SK-N-SH treated with all-trans-retinoic acid at 6 μM for 48 hours (cell line): Measurements from ENCODE around the gene CPT1A.
"Not testable (repeated sequence)": the region's sequence is repeated elsewhere in the genome, so short reads cannot be mapped to it uniquely, and the experiment has no call there.

Experiments
- ATAC-seq: fragments of 200-7000 bp; cut with Tn5 transposase; 3 replicates; pipeline ENCODE4 v1.9.1; 2020; ENCODE audit warnings: mild to moderate bottlenecking, moderate library complexity
- ARNTL ChIP-seq: fragments of 450-650 bp; formaldehyde crosslinking; IDR thresholded peaks from 2 replicates; pipeline ENCODE4 v1.5.0; 2020; ENCODE audit warnings: low read depth, mild to moderate bottlenecking, moderate library complexity, borderline replicate concordance
- BACH2 ChIP-seq: fragments of 250-450 bp; sonication (Bioruptor Pico); IDR thresholded peaks from 2 replicates; pipeline ENCODE4 v1.9.0; 2021; ENCODE audit warnings: mild to moderate bottlenecking, borderline replicate concordance
- CSDC2 ChIP-seq: fragments of 250-450 bp; sonication (Bioruptor Pico); IDR thresholded peaks from 2 replicates; pipeline ENCODE4 v1.5.0; 2020; ENCODE audit warnings: mild to moderate bottlenecking, moderate library complexity
- ESRRG ChIP-seq: fragments of 250-450 bp; sonication (Bioruptor Pico); IDR thresholded peaks from 2 replicates; pipeline ENCODE4 v1.6.1; 2021; ENCODE audit warnings: mild to moderate bottlenecking
- GLIS3 ChIP-seq: fragments of 250-450 bp; sonication (Bioruptor Pico); IDR thresholded peaks from 2 replicates; pipeline ENCODE4 v1.5.0; 2020; ENCODE audit warnings: mild to moderate bottlenecking, moderate library complexity
- ISL1 ChIP-seq: fragments of 250-450 bp; sonication (Bioruptor Pico); IDR thresholded peaks from 2 replicates; pipeline ENCODE4 v2.1.2; 2022; ENCODE audit warnings: mild to moderate bottlenecking, moderate library complexity
- OSR1 ChIP-seq: fragments of 250-450 bp; sonication (Bioruptor Pico); IDR thresholded peaks from 2 replicates; pipeline ENCODE4 v1.8.0; 2022; ENCODE audit warnings: moderate library complexity, mild to moderate bottlenecking, inconsistent platforms
- PPARA ChIP-seq: fragments of 250-450 bp; sonication (Bioruptor Pico); IDR thresholded peaks from 2 replicates; pipeline ENCODE4 v1.5.0; 2020; ENCODE audit warnings: mild to moderate bottlenecking, borderline replicate concordance
- RARB ChIP-seq: fragments of 250-450 bp; sonication (Bioruptor Pico); IDR thresholded peaks from 2 replicates; pipeline ENCODE4 v1.8.0; 2021; ENCODE audit warnings: mild to moderate bottlenecking, moderate library complexity
- SNAI2 ChIP-seq: fragments of 250-450 bp; sonication (Bioruptor Pico); IDR thresholded peaks from 2 replicates; pipeline ENCODE4 v1.5.0; 2020; ENCODE audit warnings: mild to moderate bottlenecking, moderate library complexity
- TCF4 ChIP-seq: fragments of 250-450 bp; sonication (Bioruptor Pico); IDR thresholded peaks from 2 replicates; pipeline ENCODE4 v1.8.0; 2021; ENCODE audit warnings: mild to moderate bottlenecking, moderate library complexity, borderline replicate concordance
- TOX ChIP-seq: fragments of 250-450 bp; sonication (Bioruptor Pico); IDR thresholded peaks from 2 replicates; pipeline ENCODE4 v1.8.0; 2021; ENCODE audit warnings: mild to moderate bottlenecking, moderate library complexity, borderline replicate concordance
- ZC3H10 ChIP-seq: fragments of 250-450 bp; sonication (Bioruptor Pico); IDR thresholded peaks from 2 replicates; pipeline ENCODE4 v1.5.1; 2021; ENCODE audit warnings: mild to moderate bottlenecking, moderate library complexity
- ZFP3 ChIP-seq: fragments of 250-450 bp; sonication (Bioruptor Pico); IDR thresholded peaks from 2 replicates; pipeline ENCODE4 v1.5.0; 2020; ENCODE audit warnings: mild to moderate bottlenecking, moderate library complexity
- ZNF565 ChIP-seq: fragments of 450-650 bp; formaldehyde crosslinking; conservative IDR thresholded peaks from 2 replicates; pipeline ENCODE4 v1.5.0; 2020; ENCODE audit warnings: low read depth, mild to moderate bottlenecking, moderate library complexity
- ZNF70 ChIP-seq: fragments of 450-650 bp; formaldehyde crosslinking; IDR thresholded peaks from 2 replicates; pipeline ENCODE4 v1.5.0; 2020; ENCODE audit warnings: mild to moderate bottlenecking, moderate library complexity
- ZNF8 ChIP-seq: fragments of 450-650 bp; formaldehyde crosslinking; IDR thresholded peaks from 2 replicates; pipeline ENCODE4 v1.5.0; 2020; ENCODE audit warnings: mild to moderate bottlenecking, moderate library complexity
- TF ChIP-seq, protein P1 (sequence below): fragments of 250-450 bp; sonication (Bioruptor Pico); IDR thresholded peaks from 2 replicates; pipeline ENCODE4 v1.5.1; 2021; ENCODE audit warnings: mild to moderate bottlenecking, moderate library complexity
- TF ChIP-seq, protein P2 (sequence below): fragments of 250-450 bp; sonication (Bioruptor Pico); IDR thresholded peaks from 2 replicates; pipeline ENCODE4 v1.8.0; 2021; ENCODE audit warnings: low read depth, mild to moderate bottlenecking, moderate library complexity, borderline replicate concordance
- TF ChIP-seq, protein P3 (sequence below): fragments of 250-450 bp; sonication (Bioruptor Pico); IDR thresholded peaks from 2 replicates; pipeline ENCODE4 v1.8.0; 2020; ENCODE audit warnings: mild to moderate bottlenecking, moderate library complexity, borderline replicate concordance
- TF ChIP-seq, protein P4 (sequence below): fragments of 250-450 bp; sonication (Bioruptor Pico); IDR thresholded peaks from 2 replicates; pipeline ENCODE4 v1.5.1; 2020; ENCODE audit warnings: low read depth, mild to moderate bottlenecking, moderate library complexity
- TF ChIP-seq, protein P5 (sequence below): fragments of 250-450 bp; sonication (Bioruptor Pico); IDR thresholded peaks from 2 replicates; pipeline ENCODE4 v1.5.0; 2020; ENCODE audit warnings: mild to moderate bottlenecking, moderate library complexity

The CPT1A gene

DNA sequence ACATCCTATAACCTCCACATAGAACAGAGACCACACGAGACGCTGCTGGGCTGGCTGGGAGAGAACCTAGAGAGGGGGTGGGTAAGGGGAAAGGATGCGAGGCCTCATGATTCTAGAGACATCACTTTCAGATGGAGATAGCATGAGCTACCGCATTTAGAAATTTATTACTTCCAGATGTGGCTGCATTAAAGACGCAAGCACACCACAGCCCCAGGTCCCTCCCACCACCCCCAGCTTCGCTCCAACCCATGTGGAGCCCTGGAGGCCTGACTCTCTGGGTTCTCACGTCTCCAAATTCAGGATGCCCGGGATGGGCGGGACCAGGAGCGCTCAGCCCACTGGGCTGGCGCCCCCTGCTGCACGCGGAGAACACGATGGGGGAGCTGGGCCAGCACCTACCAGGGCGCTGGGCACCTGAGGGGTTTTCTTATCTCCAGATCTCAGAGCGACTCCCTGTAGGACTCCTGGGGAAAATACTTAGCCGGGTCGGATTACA is 48.3 kb upstream of the CPT1A start:
- TF ChIP-seq TCF4 (CRISPR knock-in tag) (peak; percentile 87), ZNF565 (CRISPR knock-in tag) (no peak)
- peak; percentile 91 for ATAC-seq

DNA sequence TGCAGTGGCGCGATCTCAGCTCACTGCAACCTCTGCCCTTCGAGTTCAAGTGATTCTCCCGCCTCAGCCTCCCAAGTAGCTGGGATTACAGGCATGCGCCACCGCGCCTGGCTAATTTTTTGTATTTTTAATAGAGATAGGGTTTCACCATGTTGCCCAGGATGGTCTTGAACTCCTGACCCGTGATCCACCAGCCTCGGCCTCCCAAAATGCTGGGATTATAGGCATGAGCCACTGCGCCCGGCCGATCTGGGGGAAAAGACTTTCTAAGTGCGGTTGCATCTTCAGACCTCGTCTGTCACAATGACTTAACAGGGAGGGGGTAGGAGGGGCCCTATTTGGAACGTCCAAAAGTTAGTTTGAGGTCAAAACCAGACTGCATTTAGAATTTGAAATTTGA is 43.1 kb upstream of the CPT1A start:
- ATAC-seq: not testable (repeated sequence)

DNA sequence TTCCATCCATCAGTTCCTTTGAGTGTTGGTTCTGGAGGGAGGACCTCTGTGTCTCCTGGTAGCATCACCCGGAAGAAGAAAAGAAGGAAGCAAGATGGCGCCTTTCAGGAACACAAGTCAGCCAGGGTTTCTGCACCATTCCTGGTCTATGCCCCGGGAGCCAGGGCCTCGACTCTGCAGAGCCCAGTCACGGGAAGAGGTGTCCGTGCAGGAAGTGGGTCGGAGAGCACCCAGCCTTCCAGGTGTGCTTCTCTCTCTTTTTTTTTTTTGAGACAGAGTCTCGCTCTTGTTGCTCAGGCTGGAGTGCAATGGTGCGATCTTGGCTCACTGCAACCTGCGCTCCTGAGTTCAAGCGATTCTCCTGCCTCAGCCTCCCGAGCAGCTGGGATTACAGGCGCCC is 40.7 kb upstream of the CPT1A start:
- no peak for ATAC-seq
- TF ChIP-seq, protein P1, sequence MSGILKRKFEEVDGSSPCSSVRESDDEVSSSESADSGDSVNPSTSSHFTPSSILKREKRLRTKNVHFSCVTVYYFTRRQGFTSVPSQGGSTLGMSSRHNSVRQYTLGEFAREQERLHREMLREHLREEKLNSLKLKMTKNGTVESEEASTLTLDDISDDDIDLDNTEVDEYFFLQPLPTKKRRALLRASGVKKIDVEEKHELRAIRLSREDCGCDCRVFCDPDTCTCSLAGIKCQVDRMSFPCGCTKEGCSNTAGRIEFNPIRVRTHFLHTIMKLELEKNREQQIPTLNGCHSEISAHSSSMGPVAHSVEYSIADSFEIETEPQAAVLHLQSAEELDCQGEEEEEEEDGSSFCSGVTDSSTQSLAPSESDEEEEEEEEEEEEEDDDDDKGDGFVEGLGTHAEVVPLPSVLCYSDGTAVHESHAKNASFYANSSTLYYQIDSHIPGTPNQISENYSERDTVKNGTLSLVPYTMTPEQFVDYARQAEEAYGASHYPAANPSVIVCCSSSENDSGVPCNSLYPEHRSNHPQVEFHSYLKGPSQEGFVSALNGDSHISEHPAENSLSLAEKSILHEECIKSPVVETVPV: no peak
- TF ChIP-seq RARB (no peak), ESRRG (CRISPR knock-in tag) (no peak), TOX (no peak), ARNTL (CRISPR knock-in tag) (no peak), ISL1 (no peak), GLIS3 (no peak), TCF4 (CRISPR knock-in tag) (no peak)
- TF ChIP-seq, protein P2, sequence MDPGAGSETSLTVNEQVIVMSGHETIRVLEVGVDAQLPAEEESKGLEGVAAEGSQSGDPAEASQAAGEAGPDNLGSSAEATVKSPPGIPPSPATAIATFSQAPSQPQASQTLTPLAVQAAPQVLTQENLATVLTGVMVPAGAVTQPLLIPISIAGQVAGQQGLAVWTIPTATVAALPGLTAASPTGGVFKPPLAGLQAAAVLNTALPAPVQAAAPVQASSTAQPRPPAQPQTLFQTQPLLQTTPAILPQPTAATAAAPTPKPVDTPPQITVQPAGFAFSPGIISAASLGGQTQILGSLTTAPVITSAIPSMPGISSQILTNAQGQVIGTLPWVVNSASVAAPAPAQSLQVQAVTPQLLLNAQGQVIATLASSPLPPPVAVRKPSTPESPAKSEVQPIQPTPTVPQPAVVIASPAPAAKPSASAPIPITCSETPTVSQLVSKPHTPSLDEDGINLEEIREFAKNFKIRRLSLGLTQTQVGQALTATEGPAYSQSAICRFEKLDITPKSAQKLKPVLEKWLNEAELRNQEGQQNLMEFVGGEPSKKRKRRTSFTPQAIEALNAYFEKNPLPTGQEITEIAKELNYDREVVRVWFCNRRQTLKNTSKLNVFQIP (CRISPR knock-in tag): no peak
- TF ChIP-seq, protein P3, sequence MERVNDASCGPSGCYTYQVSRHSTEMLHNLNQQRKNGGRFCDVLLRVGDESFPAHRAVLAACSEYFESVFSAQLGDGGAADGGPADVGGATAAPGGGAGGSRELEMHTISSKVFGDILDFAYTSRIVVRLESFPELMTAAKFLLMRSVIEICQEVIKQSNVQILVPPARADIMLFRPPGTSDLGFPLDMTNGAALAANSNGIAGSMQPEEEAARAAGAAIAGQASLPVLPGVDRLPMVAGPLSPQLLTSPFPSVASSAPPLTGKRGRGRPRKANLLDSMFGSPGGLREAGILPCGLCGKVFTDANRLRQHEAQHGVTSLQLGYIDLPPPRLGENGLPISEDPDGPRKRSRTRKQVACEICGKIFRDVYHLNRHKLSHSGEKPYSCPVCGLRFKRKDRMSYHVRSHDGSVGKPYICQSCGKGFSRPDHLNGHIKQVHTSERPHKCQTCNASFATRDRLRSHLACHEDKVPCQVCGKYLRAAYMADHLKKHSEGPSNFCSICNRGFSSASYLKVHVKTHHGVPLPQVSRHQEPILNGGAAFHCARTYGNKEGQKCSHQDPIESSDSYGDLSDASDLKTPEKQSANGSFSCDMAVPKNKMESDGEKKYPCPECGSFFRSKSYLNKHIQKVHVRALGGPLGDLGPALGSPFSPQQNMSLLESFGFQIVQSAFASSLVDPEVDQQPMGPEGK (CRISPR knock-in tag): no peak

DNA sequence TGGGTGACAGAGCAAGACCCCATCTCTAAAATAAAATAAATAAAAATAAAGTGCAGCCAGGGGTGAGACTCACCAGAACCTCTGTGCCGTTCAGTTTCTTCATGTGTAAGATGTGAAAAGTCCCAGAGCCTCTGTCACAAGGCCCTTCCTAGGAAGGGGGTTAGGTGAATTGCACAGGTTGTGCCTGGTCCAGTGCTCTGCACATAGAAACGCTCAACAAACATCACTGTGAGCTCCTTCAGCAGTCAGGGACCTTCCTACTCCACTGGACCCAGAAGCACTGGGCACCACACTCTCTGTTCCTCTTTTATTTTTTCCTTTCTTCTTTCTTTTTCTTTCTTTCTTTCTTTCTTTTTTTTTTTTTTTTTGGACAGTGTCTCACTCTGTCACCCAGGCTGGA is 39.6 kb upstream of the CPT1A start:
- no peak for ATAC-seq
- TF ChIP-seq PPARA (CRISPR knock-in tag): no peak
- no peak for TF ChIP-seq TOX
- TF ChIP-seq ZNF8 (CRISPR knock-in tag): no peak
- TF ChIP-seq ZC3H10: no peak
- no peak for TF ChIP-seq OSR1 (CRISPR knock-in tag)
- no peak for TF ChIP-seq ESRRG (CRISPR knock-in tag)
- TF ChIP-seq ZFP3 (CRISPR knock-in tag): no peak
- TF ChIP-seq ZNF70: no peak
- TF ChIP-seq, protein P2 (CRISPR knock-in tag): no peak
- TF ChIP-seq SNAI2 (CRISPR knock-in tag): no peak
- TF ChIP-seq ZNF565 (CRISPR knock-in tag): no peak
- TF ChIP-seq, protein P1: no peak
- TF ChIP-seq BACH2 (CRISPR knock-in tag): no peak
- TF ChIP-seq CSDC2: no peak
- TF ChIP-seq TCF4 (CRISPR knock-in tag): no peak
- TF ChIP-seq, protein P4, sequence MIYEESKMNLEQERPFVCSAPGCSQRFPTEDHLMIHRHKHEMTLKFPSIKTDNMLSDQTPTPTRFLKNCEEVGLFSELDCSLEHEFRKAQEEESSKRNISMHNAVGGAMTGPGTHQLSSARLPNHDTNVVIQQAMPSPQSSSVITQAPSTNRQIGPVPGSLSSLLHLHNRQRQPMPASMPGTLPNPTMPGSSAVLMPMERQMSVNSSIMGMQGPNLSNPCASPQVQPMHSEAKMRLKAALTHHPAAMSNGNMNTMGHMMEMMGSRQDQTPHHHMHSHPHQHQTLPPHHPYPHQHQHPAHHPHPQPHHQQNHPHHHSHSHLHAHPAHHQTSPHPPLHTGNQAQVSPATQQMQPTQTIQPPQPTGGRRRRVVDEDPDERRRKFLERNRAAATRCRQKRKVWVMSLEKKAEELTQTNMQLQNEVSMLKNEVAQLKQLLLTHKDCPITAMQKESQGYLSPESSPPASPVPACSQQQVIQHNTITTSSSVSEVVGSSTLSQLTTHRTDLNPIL (CRISPR knock-in tag): no peak
- no peak for TF ChIP-seq GLIS3
- TF ChIP-seq, protein P5, sequence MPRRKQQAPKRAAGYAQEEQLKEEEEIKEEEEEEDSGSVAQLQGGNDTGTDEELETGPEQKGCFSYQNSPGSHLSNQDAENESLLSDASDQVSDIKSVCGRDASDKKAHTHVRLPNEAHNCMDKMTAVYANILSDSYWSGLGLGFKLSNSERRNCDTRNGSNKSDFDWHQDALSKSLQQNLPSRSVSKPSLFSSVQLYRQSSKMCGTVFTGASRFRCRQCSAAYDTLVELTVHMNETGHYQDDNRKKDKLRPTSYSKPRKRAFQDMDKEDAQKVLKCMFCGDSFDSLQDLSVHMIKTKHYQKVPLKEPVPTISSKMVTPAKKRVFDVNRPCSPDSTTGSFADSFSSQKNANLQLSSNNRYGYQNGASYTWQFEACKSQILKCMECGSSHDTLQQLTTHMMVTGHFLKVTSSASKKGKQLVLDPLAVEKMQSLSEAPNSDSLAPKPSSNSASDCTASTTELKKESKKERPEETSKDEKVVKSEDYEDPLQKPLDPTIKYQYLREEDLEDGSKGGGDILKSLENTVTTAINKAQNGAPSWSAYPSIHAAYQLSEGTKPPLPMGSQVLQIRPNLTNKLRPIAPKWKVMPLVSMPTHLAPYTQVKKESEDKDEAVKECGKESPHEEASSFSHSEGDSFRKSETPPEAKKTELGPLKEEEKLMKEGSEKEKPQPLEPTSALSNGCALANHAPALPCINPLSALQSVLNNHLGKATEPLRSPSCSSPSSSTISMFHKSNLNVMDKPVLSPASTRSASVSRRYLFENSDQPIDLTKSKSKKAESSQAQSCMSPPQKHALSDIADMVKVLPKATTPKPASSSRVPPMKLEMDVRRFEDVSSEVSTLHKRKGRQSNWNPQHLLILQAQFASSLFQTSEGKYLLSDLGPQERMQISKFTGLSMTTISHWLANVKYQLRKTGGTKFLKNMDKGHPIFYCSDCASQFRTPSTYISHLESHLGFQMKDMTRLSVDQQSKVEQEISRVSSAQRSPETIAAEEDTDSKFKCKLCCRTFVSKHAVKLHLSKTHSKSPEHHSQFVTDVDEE (CRISPR knock-in tag): no peak
